Stimulated activated CD4-positive, alpha-beta T cell treated with anti-CD3 and anti-CD28 coated beads, Interleukin-12 subunit alpha, Interleukin-12 subunit beta, amount 100 ng/mL, for 24 hours (primary cell): ENCODE results near the gene C10orf53.
"Not testable (repeated sequence)": the region's sequence is repeated elsewhere in the genome, so short reads cannot be mapped to it uniquely, and the experiment has no call there.

Experiments
- DNase-seq, 2 experiments: peaks; one replicate each; pipeline ENCODE4 v3.0.0-alpha.2; 2020; ENCODE audit warnings: low read depth in 2 of 2

C10orf53 gene

GRCh38 chr10:49652421-49653272 lies 26.8 kb upstream of the C10orf53 start:
- no peak for DNase-seq

- DNase-seq, result no peak
Measured at GRCh38 chr10:49653273-49653929, 26.1 kb upstream of the C10orf53 start.

GRCh38 chr10:49654036-49654693 lies 25.3 kb upstream of the C10orf53 start:
- DNase-seq, result no peak

- no peak for DNase-seq
Measured at GRCh38 chr10:49655099-49655498, 24.4 kb upstream of the C10orf53 start.

- no peak for DNase-seq
Measured at GRCh38 chr10:49656845-49657493, 22.5 kb upstream of the C10orf53 start.

- DNase-seq, result no peak
Measured at GRCh38 chr10:49657606-49658005, 21.8 kb upstream of the C10orf53 start.

GRCh38 chr10:49661140-49661856 lies 18.2 kb upstream of the C10orf53 start:
- DNase-seq, result no peak

- DNase-seq, result no peak
Measured at GRCh38 chr10:49662169-49662830, 17.2 kb upstream of the C10orf53 start.

GRCh38 chr10:49663596-49663995 lies 15.9 kb upstream of the C10orf53 start:
- DNase-seq, result no peak

GRCh38 chr10:49664006-49664841 lies 15.2 kb upstream of the C10orf53 start:
- no peak for DNase-seq

GRCh38 chr10:49664842-49665355 lies 14.6 kb upstream of the C10orf53 start:
- no peak for DNase-seq

GRCh38 chr10:49666054-49666615 lies 13.3 kb upstream of the C10orf53 start:
- DNase-seq, result no peak

- no peak for DNase-seq
Measured at GRCh38 chr10:49666685-49667084, 12.8 kb upstream of the C10orf53 start.

- no peak for DNase-seq
Measured at GRCh38 chr10:49667991-49668390, 11.5 kb upstream of the C10orf53 start.

- DNase-seq, result no peak
Measured at GRCh38 chr10:49668684-49669083, 10.8 kb upstream of the C10orf53 start.

GRCh38 chr10:49678827-49679479 lies 498 bp upstream of the C10orf53 start:
- no peak for DNase-seq

GRCh38 chr10:49682449-49682848 lies 3.0 kb downstream of the C10orf53 start:
- not testable (repeated sequence) for DNase-seq

- DNase-seq, result no peak
Measured at GRCh38 chr10:49682879-49683278, 3.4 kb downstream of the C10orf53 start.

- DNase-seq, result no peak
Measured at GRCh38 chr10:49686651-49687050, 7.2 kb downstream of the C10orf53 start.
